Loucy (cell line): ENCODE data around the gene SCRT2.

ENCODE experiments used
- H2AFZ ChIP-seq: fragments of 200-600 bp; sonication (generic); 2 replicates; pipeline ENCODE4 v1.6.0; 2016; ENCODE audit warnings: antibody characterized with exemption, mild to moderate bottlenecking, low read length, moderate library complexity
- H3F3A ChIP-seq: fragments of 200-600 bp; 2 replicates; pipeline ENCODE4 v1.6.0; 2016; ENCODE audit warnings: antibody characterized with exemption, low read depth, mild to moderate bottlenecking
- H3K27me3 ChIP-seq: fragments of 200-600 bp; sonication (generic); 2 replicates; pipeline ENCODE4 v1.6.1; 2014; ENCODE audit warnings: low read length, mild to moderate bottlenecking; ENCODE audit not compliant: insufficient read depth, poor library complexity, severe bottlenecking
- H3K36me3 ChIP-seq: fragments of 200-600 bp; sonication (generic); 2 replicates; pipeline ENCODE4 v1.6.1; 2016; ENCODE audit warnings: low read length; ENCODE audit not compliant: insufficient read depth
- H3K4me1 ChIP-seq: fragments of 200-600 bp; sonication (generic); 2 replicates; pipeline ENCODE4 v1.5.1; 2014; ENCODE audit warnings: low read length, mild to moderate bottlenecking; ENCODE audit not compliant: insufficient read depth, poor library complexity, severe bottlenecking
- H3K4me2 ChIP-seq: fragments of 200-600 bp; sonication (generic); 2 replicates; pipeline ENCODE4 v1.6.0; 2014; ENCODE audit warnings: antibody characterized with exemption, low read length, low read depth, mild to moderate bottlenecking; ENCODE audit not compliant: poor library complexity, severe bottlenecking
- H3K4me3 ChIP-seq: fragments of 200-600 bp; sonication (generic); 2 replicates; pipeline ENCODE4 v1.5.1; 2014; ENCODE audit warnings: low read length, mild to moderate bottlenecking, mixed read lengths; ENCODE audit not compliant: poor library complexity, severe bottlenecking
- H3K79me2 ChIP-seq: fragments of 200-600 bp; sonication (generic); 2 replicates; pipeline ENCODE4 v1.6.1; 2014; ENCODE audit warnings: low read length; ENCODE audit not compliant: insufficient read depth
- H3K9ac ChIP-seq: fragments of 200-600 bp; sonication (generic); 2 replicates; pipeline ENCODE4 v1.6.0; 2014; ENCODE audit warnings: mild to moderate bottlenecking, low read depth, low read length, moderate library complexity; ENCODE audit not compliant: poor library complexity, severe bottlenecking
- H3K9me2 ChIP-seq: fragments of 200-600 bp; sonication (generic); replicated peaks from 2 replicates; pipeline ENCODE4 v1.6.1; 2016; ENCODE audit warnings: low read depth, low read length, mixed read lengths
- H3K9me3 ChIP-seq: fragments of 200-600 bp; sonication (generic); 2 replicates; pipeline ENCODE4 v1.6.1; 2014; ENCODE audit warnings: mild to moderate bottlenecking, antibody characterized with exemption, low read length, low read depth; ENCODE audit not compliant: insufficient read depth
- H4K20me1 ChIP-seq: fragments of 200-600 bp; sonication (generic); 2 replicates; pipeline ENCODE4 v1.6.0; 2014; ENCODE audit warnings: antibody characterized with exemption, low read length, mild to moderate bottlenecking; ENCODE audit not compliant: insufficient read depth, poor library complexity, severe bottlenecking
- CTCF ChIP-seq: fragments of 200-600 bp; sonication (generic); conservative IDR thresholded peaks from 2 replicates; pipeline ENCODE4 v1.5.1; 2014; ENCODE audit warnings: mild to moderate bottlenecking, antibody characterized with exemption, low read length
- EZH2phosphoT487 ChIP-seq: fragments of 200-600 bp; IDR thresholded peaks from 2 replicates; pipeline ENCODE4 v1.6.1; 2018; ENCODE audit warnings: antibody characterized with exemption, mild to moderate bottlenecking, moderate library complexity, borderline replicate concordance

SCRT2 gene

GRCh38 chr20:634148-634925, 41.3 kb downstream of the SCRT2 start:
- Histone ChIP-seq H3F3A (no peaks in the 10 kb centered on the region), H2AFZ (no peak overlapping the region), H3K9ac (no peak overlapping the region), H3K4me2 (no peak overlapping the region), H3K79me2 (no peaks in the 10 kb centered on the region), H3K9me2 (no peaks in the 10 kb centered on the region), H3K27me3 (no peaks in the 10 kb centered on the region), H3K9me3 (no peaks in the 10 kb centered on the region), H4K20me1 (no peaks in the 10 kb centered on the region), H3K4me3 (no peak overlapping the region), H3K4me1 (no peaks in the 10 kb centered on the region), H3K36me3 (no peaks in the 10 kb centered on the region)
- no peak for TF ChIP-seq EZH2phosphoT487

GRCh38 chr20:631101-631500, 44.5 kb downstream of the SCRT2 start:
- H3F3A ChIP-seq = no peaks in the 10 kb centered on the region
- H4K20me1 ChIP-seq = no peaks in the 10 kb centered on the region
- H3K79me2 ChIP-seq = no peaks in the 10 kb centered on the region
- TF ChIP-seq EZH2phosphoT487 = no peak
- TF ChIP-seq CTCF = no peak
- H3K36me3 ChIP-seq = no peaks in the 10 kb centered on the region
- no peaks in the 10 kb centered on the region for H3K27me3 ChIP-seq
- no peak overlapping the region for H2AFZ ChIP-seq
- no peak overlapping the region for H3K4me3 ChIP-seq
- no peak overlapping the region for H3K9ac ChIP-seq
- no peaks in the 10 kb centered on the region for H3K9me2 ChIP-seq
- H3K9me3 ChIP-seq = no peaks in the 10 kb centered on the region
- no peak overlapping the region for H3K4me2 ChIP-seq
- H3K4me1 ChIP-seq = no peaks in the 10 kb centered on the region

GRCh38 chr20:626579-626978, 49.0 kb downstream of the SCRT2 start:
- Histone ChIP-seq H3K9ac (no peak overlapping the region), H3K4me2 (no peak overlapping the region), H3K79me2 (no peaks in the 10 kb centered on the region), H3K9me2 (no peaks in the 10 kb centered on the region), H3K9me3 (no peaks in the 10 kb centered on the region), H3F3A (no peaks in the 10 kb centered on the region), H3K27me3 (no peaks in the 10 kb centered on the region), H3K4me1 (no peaks in the 10 kb centered on the region), H2AFZ (no peak overlapping the region), H3K36me3 (no peaks in the 10 kb centered on the region), H4K20me1 (no peaks in the 10 kb centered on the region), H3K4me3 (no peak overlapping the region)
- TF ChIP-seq EZH2phosphoT487 = no peak
- TF ChIP-seq CTCF = no peak
